Left forelimb (tissue), 1 donor: ENCODE data around the gene ETF1.

Source experiments
- DNase-seq: peaks from one replicate; pipeline ENCODE4 v3.0.0-alpha.2; 2018; ENCODE audit warnings: low spot score

ETF1 gene

DNA sequence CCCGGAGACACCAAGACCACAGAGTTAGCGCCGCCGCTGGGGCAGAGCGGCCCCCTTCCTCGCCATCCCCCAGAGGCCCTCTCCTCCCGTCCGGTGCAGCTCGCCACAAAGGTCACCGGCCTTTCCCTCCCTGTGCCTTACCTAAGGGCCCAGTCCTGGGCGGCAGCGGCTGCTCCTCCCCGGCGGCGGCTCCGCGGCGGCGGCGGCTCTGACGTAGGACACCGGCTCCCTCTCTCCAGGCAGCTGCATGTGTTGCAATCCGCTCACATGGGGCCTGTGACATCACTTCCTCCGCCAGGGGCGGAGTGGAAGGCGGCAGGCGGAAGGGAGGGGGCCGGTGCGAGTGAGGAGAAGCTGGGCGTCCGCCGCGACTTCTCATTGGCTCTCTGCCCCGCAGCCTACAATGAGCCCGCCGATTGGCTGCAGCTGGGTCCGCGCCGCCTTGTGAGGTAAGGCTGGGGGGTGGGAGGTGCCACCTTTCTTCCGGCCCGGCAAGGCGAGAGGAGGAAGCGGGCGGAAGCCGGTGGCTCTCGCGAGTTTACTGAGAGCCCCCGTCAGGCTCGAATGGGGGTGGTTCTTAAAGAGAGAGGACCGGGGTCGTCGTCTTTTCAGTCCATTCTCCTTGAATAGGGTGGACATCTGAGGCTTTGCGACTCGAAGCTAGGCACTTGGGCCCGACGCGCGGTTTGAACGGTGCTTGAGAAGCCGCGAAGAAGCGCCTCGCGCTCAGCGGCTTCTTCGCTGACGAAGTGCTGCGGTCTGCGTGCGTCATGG lies at the start of gene ETF1:
ETF1 (minus strand) TSS at position 281 of the 774 bp plus-strand sequence. CDS start 318 bp downstream, outside the sequence.
- DNase-seq = peak; percentile 100

DNA sequence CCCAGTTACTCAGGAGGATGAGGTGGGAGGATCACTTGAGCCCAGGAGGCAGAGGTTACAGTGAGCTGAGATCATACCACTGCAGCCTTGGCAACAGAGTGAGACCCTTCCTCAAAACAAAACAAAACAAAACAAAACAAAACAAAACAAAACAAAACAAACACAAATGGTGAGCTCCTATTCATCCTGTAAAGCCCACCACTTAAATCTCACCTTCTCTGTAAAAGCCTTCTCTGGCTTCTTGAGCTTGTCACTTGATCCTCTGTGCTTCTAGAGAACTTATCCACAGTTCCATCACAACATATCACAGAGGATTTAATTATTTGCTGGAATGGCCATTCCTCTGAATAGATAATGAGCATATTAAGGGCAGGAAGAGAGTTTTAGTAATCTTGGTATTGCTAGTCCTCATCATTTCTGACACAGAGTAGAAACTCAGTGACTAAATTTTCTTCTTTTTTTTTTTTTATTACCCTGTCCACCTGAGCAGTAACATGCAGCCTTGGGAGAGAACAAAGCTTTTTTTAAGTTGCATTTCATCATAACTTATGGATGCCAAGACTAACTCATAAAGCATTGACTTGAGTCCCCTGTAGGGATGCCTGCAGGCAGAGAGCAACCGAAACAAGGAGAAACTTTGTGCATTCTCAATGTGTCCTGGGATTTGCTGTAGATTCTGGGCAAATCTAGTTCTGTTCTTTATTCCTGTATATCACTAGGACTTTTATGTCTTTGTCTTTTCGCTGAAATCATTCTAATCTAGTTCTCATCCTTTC lies 45.2 kb upstream of the ETF1 start:
- no peak for DNase-seq

DNA sequence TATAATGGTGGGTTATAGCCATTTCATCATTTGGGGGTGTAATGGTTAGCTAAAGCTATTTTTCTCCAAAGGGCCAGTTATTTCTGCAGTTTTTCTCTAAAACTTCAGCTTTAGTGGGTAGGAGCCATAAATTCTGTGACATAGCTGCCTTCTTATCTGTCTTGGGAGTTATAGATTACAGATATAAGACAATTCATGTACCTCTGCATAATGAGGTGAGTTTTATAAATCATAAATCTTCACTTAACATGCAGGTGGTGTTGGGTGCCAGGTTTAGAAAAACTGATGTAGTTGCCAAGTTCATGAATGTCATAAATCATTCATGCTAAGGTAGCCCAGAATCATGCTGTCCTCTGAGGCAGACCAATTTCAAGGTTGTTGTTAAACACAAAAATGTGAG lies 42.1 kb upstream of the ETF1 start:
- no peak for DNase-seq

DNA sequence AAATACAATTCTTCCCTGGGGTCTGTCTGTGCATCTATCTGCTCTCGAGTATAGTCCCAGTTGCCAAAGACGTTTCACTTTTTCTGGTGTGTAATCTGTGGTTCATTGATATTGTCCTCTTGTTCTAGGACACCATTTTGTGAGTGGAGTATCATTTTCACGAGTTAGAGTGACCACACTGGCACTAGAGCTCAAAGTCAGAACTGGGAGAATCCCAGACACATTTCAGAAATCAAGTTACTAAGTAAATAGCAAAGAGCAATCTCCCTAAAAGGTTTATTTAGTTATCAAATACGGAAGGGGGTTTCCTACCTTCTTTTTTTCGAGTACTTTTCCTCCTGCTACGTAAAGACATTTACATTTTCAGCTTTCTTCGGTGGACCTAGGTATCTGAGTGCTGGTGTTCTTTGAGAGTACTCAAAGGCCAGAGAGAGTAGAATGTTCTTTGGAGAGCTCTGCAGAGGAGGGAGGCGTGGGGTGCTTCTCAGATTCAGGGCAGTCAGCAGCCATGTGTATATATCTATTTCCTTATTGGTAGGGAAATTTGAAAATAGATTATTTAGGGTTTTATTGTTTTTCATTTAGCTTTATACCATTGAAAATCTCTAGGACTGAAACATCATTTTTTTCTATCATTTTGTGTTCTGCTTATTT lies 41.1 kb upstream of the ETF1 start:
- no peak for DNase-seq

DNA sequence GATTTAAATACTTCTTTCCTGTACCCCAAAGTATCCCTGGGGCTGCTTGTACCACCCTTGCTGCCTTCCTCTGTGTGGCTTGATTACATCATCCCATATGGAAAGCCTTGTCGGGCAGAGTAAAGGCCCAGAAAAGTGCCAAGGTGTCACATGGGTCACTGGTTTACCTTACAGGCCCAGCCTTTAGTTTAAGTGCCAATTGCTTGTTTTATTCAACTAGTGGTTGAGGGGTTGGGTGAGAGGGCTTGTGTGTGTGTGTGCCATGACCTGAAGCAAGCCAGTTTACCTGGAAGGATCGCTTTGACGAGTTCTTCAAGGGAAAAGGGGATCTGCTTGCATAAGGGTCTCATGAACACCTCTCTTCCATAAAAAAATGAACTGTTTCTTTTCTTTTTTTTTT lies 39.9 kb upstream of the ETF1 start:
- no peak for DNase-seq

DNA sequence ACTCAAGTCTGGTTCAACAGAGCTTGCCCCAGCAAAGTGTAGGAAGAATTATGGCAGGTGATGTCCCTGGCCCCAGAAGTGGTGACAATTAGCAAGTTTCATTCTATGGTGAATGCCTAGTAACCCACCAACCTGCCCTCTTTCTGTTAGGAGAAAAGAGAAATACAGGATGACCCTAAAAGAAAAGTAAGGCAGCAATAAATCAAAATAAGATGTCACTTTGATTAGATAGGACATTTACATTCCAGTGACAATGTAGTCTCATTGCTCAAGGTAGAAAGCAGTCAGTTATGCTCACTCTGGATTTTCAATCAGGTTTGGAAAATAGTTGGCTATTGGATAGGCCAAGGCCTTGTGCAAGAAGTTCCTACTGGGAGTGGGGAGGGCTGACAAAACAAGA lies 37.7 kb upstream of the ETF1 start:
- no peak for DNase-seq

DNA sequence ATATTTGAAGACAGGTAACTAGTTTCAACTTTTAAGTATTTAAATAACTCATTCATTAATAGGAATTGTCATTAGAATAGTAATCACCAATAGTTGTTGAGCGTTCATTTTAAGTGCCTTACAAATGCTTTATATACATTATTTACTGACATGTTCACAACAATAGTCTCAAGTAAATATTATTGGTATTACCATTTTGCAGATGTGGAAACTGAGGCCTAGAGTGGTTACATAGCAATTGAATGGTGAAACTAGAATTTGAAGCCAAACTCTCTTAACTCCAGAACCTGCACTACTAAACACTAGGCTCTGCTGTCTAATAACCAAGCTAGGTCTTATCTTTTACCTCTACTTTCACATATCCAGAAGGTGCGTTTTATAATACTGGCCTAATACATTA lies 37.0 kb upstream of the ETF1 start:
- no peak for DNase-seq

DNA sequence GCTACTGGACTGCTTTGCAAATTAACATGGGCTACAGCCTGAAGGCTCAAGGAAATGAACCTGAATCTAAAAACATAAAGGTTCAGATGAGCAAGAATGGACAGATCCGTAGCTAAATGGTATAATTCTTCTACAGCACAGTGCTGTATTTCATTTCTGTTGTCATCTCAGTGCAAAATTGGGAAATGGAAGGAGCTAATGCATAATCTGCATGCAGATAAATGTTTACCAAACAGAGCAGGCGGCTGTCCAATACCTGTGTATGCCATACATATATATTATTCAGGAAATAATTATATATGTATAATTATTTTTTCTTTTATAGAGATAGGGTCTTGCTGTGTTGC lies 36.5 kb upstream of the ETF1 start:
- DNase-seq = no peak

DNA sequence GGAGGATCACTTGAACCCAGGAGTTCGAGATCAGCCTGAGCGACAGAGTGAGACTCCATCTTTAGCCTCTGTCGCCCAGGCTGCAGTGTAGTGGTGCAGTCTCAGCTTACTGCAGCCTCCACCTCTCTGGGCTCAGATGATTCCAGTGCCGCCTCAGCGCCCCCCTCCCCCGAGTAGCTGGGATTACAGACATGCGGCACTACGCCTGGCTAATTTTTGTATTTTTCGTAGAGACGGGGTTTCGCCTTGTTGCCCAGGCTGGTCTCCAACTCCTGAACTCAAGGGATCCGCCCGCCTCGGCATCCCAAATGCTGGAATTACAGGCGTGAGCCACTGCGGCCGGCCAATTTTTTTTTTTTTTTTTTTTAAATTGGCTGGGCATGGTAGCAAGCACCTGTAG lies 34.4 kb upstream of the ETF1 start:
- no peak for DNase-seq

DNA sequence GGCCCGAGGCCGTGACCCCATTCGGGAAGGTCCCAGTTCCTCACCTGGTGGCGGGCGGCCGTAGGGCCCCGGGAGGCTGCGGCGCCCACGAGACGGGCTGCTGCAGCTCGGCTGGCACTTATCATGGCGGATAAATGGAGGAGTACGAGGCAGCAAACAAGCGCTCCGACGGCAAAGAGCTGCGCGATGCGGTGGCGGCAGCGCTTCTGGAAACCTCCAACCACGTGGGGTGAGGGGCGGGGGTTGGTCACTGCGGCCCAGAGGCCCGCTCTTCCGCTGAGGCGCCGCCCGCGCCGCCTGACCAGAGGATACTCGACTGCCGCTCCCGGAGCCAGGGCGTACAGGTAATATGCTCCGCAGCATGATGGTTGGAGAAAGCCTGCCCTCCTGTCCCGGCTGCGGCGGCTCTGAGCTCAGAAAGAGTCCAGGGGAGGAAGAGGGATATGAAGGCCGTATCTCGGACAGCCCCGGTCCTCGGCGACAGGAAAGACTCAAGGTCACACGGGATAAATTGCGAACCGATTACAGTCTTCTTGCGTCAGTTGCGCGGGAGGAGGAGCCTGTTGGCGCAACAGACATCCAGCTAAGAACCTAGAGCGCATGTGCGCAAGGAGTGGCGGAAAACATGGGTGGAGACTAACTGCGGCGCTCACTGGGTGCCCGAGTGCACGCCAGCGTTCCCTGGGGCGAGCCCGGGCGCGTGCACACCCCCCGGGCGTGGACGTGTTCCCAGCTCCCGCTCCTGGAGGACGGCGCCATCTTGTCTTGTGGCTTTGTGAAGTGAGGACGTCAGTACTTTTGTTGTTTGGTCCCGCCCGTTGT lies 32.4 kb upstream of the ETF1 start, which contains the start of gene HSPA9:
HSPA9 (minus strand) TSS at position 208 of the 822 bp plus-strand sequence; CDS start at position 125, 83 bp downstream.
- peak; percentile 97 for DNase-seq

DNA sequence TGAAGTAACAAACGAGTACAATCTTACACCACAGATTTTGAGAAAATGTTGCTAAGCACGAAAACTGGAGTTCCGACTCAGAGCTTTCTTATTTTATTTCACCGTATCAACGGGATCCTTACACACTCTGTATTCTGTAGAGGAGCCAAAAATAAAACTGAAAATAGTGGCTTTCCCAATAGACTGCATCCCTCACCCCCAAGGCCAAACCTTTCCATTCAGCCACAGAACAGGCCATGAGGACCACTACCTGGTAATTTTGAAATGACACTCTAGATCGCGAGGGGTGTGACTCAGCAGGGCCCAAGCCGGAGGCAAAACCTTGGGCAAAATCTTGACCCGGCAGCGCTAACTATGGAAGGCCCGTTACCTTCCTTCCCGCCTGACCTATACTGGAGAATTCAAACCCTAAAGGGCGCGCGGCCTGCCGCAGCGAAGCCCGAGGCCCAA lies 31.7 kb upstream of the ETF1 start:
- no peak for DNase-seq

DNA sequence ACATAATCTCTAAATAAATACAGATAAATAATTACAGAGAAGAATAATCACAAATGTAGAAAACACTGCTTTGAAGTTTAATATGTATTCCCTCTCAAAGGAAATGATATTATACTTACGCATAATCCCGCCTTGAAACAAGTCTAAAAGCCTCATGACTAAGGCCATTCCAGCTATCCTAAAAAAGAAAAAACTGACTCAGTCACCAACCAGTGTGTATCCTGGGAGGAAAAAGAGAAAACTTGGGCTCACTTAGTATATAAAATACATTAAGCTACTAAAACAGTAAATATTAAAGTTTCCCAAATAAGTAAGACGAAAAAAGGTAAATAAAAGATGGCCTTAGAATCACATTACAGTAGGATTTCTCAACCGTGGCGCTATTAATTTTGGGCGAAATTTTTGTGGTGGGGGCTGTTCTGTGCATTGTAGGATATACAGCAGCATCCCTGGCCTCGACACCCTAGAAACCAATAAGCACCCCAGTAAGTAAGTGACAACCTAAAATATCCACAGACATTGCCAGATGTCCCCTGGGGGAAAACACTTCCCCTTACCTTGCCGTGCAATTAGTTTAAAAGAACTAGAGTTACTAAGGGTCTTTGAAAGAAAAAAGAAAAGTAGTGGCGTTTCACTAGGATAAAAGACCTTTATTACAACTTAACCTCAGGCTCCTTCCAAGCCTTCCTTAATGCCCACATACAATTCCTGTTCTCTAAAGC lies 31.1 kb upstream of the ETF1 start:
- no peak for DNase-seq

DNA sequence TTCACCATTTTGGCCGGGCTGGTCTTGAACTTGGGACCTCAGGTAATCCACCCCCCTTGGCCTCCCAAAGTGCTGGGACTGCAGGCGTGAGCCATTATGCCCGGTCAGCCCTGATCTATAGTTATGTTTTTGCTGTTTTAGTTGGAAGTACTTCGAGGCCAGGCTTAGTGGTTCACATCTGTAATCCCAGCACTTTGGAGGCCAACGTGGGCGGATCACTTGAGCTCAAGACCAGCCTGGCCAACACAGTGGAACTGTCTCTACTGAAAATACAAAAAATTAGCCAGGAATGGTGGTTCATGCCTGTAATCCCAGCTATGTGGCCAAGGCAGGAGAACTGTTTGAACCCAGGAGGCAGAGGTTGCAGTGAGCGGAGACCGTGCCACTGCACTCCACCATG lies 30.2 kb upstream of the ETF1 start:
- DNase-seq = no peak

DNA sequence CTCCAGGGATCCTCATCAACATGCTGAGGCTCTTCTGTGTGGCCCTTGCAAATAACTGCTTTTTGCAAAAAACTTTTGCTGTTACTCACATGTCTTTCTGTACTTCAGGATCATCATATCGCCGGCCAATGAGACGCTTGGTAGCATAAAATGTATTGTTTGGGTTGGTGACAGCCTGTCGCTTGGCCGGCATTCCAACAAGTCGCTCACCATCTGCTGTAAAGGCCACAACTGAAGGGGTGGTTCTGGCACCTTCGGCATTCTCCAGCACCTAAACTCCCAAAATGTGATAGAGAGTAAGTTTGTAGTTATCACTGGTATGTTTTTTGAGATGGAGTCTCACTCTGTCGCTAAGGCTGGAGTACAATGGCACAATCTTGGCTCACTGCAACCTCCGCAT lies 27.8 kb upstream of the ETF1 start:
- no peak for DNase-seq

DNA sequence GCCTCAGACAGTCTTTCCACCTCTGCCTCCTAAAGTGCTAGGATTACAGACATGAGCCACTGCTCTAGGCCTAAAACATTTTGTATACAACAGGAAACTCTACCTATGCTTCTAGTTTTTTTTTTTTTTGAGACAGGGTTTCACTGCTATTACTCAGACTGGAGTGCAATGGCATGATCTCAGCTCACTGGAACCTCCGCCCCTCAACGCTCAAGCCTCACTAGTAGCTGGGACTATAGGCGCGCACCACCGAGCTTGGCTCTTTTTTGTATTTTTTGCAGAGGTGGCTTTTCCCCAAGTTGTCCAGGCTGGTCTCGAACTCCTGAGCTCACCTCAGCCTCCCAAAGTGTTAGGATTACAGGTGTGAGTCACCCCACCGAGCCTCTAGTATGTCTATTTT lies 26.7 kb upstream of the ETF1 start:
- DNase-seq = no peak

DNA sequence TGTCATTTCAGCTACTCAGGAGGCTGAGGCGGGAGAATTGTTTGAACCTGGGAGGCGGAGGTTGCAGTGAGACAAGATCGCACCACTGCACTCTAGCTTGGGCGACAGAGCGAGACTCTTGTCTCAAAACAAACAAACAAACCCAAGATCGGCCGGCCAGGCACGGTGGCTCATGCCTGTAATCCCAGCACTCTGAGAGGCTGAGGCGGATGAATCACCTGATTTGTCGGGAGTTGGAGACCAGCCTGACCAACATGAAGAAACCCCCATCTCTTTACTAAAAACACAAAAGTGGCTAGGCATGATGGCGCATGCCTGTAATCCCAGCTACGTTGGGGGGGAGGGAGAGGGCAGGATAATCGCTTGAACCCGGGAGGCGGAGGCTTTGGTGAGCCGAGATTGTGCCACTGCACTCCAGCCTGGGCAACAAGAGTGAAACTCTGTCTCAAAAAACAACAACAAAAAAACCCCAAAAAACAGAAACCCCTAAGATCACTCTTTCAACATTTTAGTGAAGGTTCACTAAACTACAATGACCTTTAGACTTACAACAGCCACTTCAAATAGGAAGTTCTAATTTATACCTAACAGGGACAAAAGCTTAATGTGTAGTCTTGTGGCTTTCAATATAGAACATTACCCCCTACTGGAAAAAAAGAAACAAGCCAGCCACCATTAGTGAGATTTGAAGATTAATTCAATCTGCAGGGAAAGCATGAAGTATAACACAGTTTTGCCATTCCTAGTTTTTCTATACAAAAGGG lies 25.2 kb upstream of the ETF1 start:
- no peak for DNase-seq

DNA sequence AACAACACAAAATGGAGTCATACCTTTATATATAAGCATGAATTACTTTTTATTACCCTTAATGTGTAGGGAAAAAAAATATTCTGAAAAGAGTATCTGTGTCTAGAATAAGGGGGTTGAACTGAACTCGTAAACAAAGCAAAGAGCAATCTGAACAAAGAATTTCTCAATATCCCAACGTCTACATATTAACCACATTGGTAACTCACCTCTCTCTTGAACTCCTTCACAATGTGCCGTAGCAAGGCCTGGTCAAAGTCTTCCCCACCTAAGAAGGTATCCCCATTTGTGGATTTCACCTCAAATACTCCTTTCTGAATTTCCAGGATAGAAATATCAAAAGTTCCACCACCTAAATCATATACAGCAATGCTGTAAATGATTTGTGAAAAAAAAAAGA lies 23.8 kb upstream of the ETF1 start:
- no peak for DNase-seq

DNA sequence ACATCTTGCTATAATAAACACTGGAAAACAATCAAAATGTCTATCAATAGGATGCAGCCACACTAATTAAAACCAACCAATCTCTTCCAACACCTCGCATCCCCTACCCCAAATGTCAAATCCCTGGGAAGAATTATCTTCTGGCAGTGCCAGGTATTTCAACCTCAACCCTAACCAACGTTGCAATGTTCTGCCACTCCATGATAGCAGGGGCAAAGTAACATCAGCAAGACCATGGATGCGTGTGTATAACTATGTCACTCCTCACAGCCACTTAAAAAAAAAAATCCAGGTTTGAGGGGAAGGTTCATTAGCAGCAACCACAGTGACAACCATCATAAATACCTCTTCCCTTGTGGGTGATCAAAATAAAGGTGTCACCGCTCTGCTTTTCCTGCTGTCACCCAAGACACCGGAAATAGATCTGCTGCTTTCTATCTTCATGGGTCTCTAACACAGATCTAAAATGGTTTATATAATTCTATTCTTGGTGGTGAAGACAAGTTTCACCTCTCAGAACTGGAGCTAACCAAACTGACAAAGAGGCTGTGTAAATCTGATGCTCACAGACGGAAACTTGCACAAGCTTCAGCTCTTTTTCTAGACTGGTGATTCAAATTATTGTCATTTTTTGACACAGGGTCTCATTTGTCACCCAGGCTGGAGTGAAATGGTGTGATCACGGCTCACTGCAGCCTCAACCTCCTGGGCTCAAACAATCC lies 22.2 kb upstream of the ETF1 start:
- no peak for DNase-seq

DNA sequence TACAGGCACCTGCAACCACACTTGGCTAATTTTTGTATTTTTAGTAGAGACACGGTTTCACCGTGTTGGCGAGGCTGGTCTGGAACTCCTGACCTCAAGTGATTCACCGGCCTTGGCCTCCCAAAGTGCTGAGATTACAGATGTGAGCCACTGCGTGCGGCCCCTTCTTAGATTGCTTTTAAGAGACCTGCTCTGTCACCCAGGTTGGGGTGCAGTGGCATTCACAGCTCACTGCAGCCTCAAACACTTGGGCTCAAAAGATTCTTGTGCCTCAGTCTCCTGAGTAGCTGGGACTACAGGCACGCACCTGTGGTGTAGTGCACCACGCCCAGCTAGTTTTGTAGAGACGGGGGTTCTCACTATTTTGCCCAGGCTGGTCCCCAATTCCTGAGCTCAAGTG lies 21.2 kb upstream of the ETF1 start:
- DNase-seq = no peak
